Activated naive CD4-positive, alpha-beta T cell treated with anti-CD3 and anti-CD28 coated beads, Interleukin-2, amount 50 U/mL, for 72 hours (primary cell): Measurements from ENCODE around the gene SELENOS. TPM values are rescaled to one million over a fixed set of nuclear protein-coding genes. Genes with fewer than 3 reads are reported as not detected.
"Not testable (repeated sequence)": the region's sequence is repeated elsewhere in the genome, so short reads cannot be mapped to it uniquely, and the experiment has no call there.

Experiments
- ATAC-seq, 2 donors: fragments of 150-1000 bp; cut with Tn5 transposase; 2 replicates each; pipeline ENCODE4 v1.10.0; 2021; ENCODE audit warnings: mild to moderate bottlenecking in 2 of 2, moderate library complexity in 2 of 2
- DNase-seq, 2 donors: peaks; one replicate each; pipeline ENCODE4 v3.0.0; 2021 to 2022; ENCODE audit warnings: low spot score in 2 of 2
- H3K27ac Mint-ChIP-seq, 2 donors: one replicate each; pipeline ENCODE4 v1.8.0; 2022; ENCODE audit warnings: mild to moderate bottlenecking in 2 of 2, mixed read lengths in 2 of 2
- H3K36me3 Mint-ChIP-seq, 2 donors: one replicate each; pipeline ENCODE4 v1.8.0; 2022; ENCODE audit warnings: mixed read lengths in 2 of 2
- H3K9me3 Mint-ChIP-seq, 2 donors: one replicate each; pipeline ENCODE4 v1.8.0; 2022; ENCODE audit warnings: mixed read lengths in 2 of 2
- total RNA-seq, 2 donors: library from RNA; stranded (reverse); gene quantifications; one replicate each; pipeline ENCODE4 v1.2.3, GENCODE V29; 2022

The SELENOS gene
- total RNA-seq, 2 donors from 2014 or later = 18.4 to 22.6 TPM

GRCh38 chr15:101294731-101295606 lies 17.7 kb upstream of the SELENOS start, which contains the start of gene SNRPA1:
Gene SNRPA1, minus strand, starts transcription at chr15:101295248. Its CDS starts 70 bp downstream, at chr15:101295178.
- ATAC-seq (peak; percentile 83 to 88), DNase-seq (peak; percentile 97 to 99)
- H3K9me3 Mint-ChIP-seq = no peaks in the 10 kb centered on the region
- peaks cover 18 to 33% of the 10 kb centered on the region in 2 donors for H3K36me3 Mint-ChIP-seq
- peak within 1 kb of the TSS; percentile 96 to 98 for H3K27ac Mint-ChIP-seq

GRCh38 chr15:101293122-101293521 lies 15.8 kb upstream of the SELENOS start:
- ATAC-seq = no peak
- H3K9me3 Mint-ChIP-seq = no peaks in the 10 kb centered on the region
- no peak for DNase-seq

GRCh38 chr15:101288905-101289513 lies 11.7 kb upstream of the SELENOS start:
- ATAC-seq = peak; percentile 29 to 37
- DNase-seq = peak in 1 of 2 donors; percentile 29
- peaks cover 19 to 53% of the 10 kb centered on the region in 2 donors for H3K36me3 Mint-ChIP-seq
- no peaks in the 10 kb centered on the region for H3K9me3 Mint-ChIP-seq
- H3K27ac Mint-ChIP-seq = peak overlapping the region; percentile 31 to 61

More at GRCh38 chr15:101293122-101293521, 15.8 kb upstream of the SELENOS start:
- peaks cover 27 to 47% of the 10 kb centered on the region in 2 donors for H3K36me3 Mint-ChIP-seq
- peak overlapping the region; percentile 96 to 98 for H3K27ac Mint-ChIP-seq

DNA sequence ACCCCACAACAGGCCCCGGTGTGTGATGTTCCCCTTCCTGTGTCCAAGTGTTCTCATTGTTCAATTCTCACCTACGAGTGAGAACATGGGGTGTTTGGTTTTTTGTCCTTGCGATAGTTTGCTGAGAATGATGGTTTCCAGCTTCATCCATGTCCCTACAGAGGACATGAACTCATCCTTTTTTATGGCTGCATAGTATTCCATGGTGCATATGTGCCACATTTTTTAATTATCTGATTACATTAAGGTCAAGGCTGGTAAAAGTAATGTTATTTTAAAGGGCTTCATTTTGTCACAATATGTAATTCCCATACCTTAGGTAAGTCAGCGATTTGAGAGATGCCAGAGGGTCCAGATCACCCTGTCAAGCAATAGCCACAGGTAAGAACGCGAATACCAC lies 10.1 kb upstream of the SELENOS start:
- H3K36me3 Mint-ChIP-seq = peaks cover 13 to 39% of the 10 kb centered on the region in 2 donors
- not testable (repeated sequence) for H3K27ac Mint-ChIP-seq, ATAC-seq, DNase-seq, H3K9me3 Mint-ChIP-seq

DNA sequence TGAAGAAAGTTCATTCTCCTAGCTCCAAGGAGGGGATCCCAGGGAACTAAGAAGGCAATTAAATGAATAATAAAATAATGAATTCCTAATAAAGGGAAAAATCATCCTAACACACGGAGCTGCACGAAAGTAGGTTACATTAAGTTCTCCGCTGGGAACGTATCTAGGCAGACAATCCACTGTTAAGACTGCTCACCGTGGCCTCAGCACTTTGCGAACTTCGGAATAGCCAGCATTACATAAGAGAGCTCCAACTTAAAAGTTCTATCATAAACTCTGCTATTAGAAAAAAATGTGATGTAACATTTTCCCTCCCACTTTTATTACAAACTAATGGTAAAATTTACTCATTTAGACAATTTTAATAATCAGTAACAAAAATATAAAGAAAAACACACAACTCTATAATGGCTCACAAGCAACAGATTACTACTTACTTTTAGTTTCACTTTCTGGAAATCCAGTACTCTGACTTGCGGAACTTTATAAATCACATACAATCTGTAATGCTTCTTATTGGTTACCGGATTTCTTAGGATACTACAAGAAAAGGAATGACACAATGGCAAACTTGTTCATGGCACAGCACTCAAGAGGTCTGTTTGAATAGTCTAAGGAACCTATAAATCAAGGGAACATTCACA lies 9.3 kb upstream of the SELENOS start:
- no peak for ATAC-seq
- Mint-ChIP-seq H3K36me3 (peaks cover 13 to 42% of the 10 kb centered on the region in 2 donors), H3K9me3 (no peaks in the 10 kb centered on the region), H3K27ac (peak overlapping the region in 1 of 2 donors; percentile 44)
- no peak for DNase-seq

DNA sequence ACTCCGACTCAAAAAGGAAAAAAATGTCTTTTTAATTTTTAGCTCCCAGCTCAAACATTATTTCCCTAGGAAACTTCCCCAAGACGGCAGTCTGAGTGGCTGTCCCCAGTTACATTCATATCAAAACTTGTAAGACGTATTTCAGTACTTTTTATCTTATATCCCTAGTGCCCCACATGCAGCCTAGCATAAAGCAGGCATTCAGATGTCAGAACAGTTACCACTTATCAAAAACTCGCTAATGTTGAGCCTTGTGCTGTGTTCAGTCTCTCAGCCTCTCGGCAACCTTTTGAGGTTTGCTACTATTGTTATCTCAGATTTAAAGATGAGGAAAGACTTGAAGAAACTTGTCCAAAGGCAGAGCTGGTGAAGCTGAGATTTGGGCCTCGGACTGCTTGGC lies 6.6 kb upstream of the SELENOS start:
- H3K27ac Mint-ChIP-seq = no peak overlapping the region

DNA sequence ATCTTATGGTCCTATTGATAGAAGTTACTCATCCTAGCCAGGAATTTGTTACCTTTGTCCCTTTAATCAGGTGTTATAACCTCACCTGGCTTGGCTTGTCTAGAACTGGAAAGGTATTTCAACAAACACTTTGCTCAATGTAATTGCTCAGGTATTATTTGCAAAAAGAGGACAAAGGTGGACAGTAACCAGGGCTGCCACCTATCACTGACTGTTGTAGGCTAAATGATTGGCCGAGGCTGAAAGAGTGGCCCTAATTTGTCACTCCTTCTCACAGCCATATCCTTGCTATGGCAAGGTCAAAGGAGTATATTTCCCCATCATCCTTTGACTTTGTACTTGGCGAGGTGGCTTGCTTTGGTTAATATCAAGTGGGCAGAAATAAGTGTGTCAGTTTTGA lies 2.7 kb upstream of the SELENOS start:
- peaks cover 9 to 11% of the 10 kb centered on the region in 2 donors for H3K36me3 Mint-ChIP-seq
- no peak for ATAC-seq
- H3K9me3 Mint-ChIP-seq = no peaks in the 10 kb centered on the region
- H3K27ac Mint-ChIP-seq = peak overlapping the region in 1 of 2 donors; percentile 55
- no peak for DNase-seq

More for the DNA sequence above, 6.6 kb upstream of the SELENOS start:
- Mint-ChIP-seq H3K9me3 (no peaks in the 10 kb centered on the region), H3K36me3 (peaks cover 11 to 31% of the 10 kb centered on the region in 2 donors)
- DNase-seq = no peak
- no peak for ATAC-seq

- ATAC-seq = no peak
- DNase-seq = no peak
- H3K36me3 Mint-ChIP-seq = peaks cover 26% of the 10 kb centered on the region in 2 donors
- no peaks in the 10 kb centered on the region for H3K9me3 Mint-ChIP-seq
- H3K27ac Mint-ChIP-seq = peak overlapping the region; percentile 89 to 93
These were observed 769 bp upstream of the SELENOS start for GRCh38 chr15:101277943-101278564.

GRCh38 chr15:101276501-101277037 lies 716 bp downstream of the SELENOS start:
- peak in 1 of 2 donors; percentile 5 for ATAC-seq

DNA sequence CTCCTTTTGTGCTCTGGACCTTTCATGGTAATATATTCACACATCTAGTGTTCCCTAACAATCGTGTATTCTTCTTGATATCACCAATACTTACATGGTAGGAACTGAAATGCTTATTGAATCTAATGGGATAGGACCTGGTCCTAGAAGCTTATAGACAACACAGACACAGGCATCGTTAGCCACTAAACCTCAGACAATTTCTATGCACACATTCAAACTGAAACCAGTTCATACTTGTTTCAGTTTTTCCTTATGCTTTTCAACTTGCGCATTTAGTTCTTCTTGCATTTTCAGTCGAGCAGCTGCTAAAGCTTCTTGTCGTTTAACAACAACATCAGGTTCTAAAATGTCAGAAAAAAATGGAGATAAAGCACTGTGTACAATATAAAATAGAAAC lies 2.3 kb downstream of the SELENOS start:
- Mint-ChIP-seq H3K9me3 (no peaks in the 10 kb centered on the region), H3K27ac (peak overlapping the region in 1 of 2 donors; percentile 67), H3K36me3 (peaks cover 17 to 28% of the 10 kb centered on the region in 2 donors)
- peak in 1 of 2 donors; percentile 18 for ATAC-seq
- DNase-seq = no peak

More at GRCh38 chr15:101276501-101277037, 716 bp downstream of the SELENOS start:
- Mint-ChIP-seq H3K36me3 (peaks cover 18 to 23% of the 10 kb centered on the region in 2 donors), H3K27ac (peak overlapping the region; percentile 89 to 95), H3K9me3 (no peaks in the 10 kb centered on the region)
- no peak for DNase-seq

DNA sequence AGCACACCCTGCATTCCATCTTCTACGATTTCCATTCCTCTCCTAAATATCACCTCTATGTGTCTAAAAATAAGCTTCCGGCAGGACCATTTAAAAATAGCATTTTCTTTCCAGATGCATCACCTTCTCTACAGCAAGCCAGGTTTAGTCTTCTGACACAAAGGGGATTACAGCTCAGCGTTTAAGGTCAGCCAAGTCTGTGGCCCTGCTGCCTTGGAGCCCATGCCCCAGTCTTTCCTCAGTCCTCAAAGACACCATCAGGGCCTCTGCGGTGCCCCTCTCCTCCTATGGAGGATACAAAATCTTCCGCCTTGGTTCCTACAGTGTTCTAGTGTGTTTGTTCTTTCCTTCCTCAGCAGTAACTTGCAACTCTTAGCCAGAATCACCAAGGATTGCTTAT lies 3.8 kb downstream of the SELENOS start:
- DNase-seq (no peak), ATAC-seq (no peak)
- no peak overlapping the region for H3K27ac Mint-ChIP-seq
- H3K36me3 Mint-ChIP-seq = peaks cover 17 to 28% of the 10 kb centered on the region in 2 donors
- no peaks in the 10 kb centered on the region for H3K9me3 Mint-ChIP-seq

GRCh38 chr15:101272584-101272983 lies 4.7 kb downstream of the SELENOS start:
- ATAC-seq (no peak), DNase-seq (no peak)
- no peaks in the 10 kb centered on the region for H3K9me3 Mint-ChIP-seq
- H3K27ac Mint-ChIP-seq = no peak overlapping the region
- peaks cover 17 to 28% of the 10 kb centered on the region in 2 donors for H3K36me3 Mint-ChIP-seq

- H3K9me3 Mint-ChIP-seq = no peaks in the 10 kb centered on the region
- no peak overlapping the region for H3K27ac Mint-ChIP-seq
- DNase-seq = no peak
- ATAC-seq = no peak
- peaks cover 13 to 17% of the 10 kb centered on the region in 2 donors for H3K36me3 Mint-ChIP-seq
These were observed 7.6 kb downstream of the SELENOS start for GRCh38 chr15:101269479-101270223.

- no peak overlapping the region for H3K27ac Mint-ChIP-seq
- no peaks in the 10 kb centered on the region for H3K9me3 Mint-ChIP-seq
- no peak for ATAC-seq
- DNase-seq = no peak
- peaks cover 0 to 5% of the 10 kb centered on the region in 2 donors for H3K36me3 Mint-ChIP-seq
These were observed 9.8 kb downstream of the SELENOS start for GRCh38 chr15:101267320-101268104.

- no peak for ATAC-seq
- Mint-ChIP-seq H3K27ac (no peak overlapping the region), H3K9me3 (no peaks in the 10 kb centered on the region)
These were observed 10.5 kb downstream of the SELENOS start for GRCh38 chr15:101266787-101267186.

More at GRCh38 chr15:101266787-101267186, 10.5 kb downstream of the SELENOS start:
- DNase-seq = no peak
- H3K36me3 Mint-ChIP-seq = peaks cover 0 to 5% of the 10 kb centered on the region in 2 donors
